Effector CD4-positive, alpha-beta T cell (primary cell): ENCODE measurements around the gene ARPP19.

ENCODE experiments used
- DNase-seq: peaks from one replicate; pipeline ENCODE4 v3.0.0-alpha.2; 2020

The ARPP19 gene

GRCh38 chr15:52511084-52511483 is 57.7 kb downstream of the ARPP19 start:
- no peak for DNase-seq

- no peak for DNase-seq
These were observed 59.2 kb downstream of the ARPP19 start for GRCh38 chr15:52509500-52510245.

DNA sequence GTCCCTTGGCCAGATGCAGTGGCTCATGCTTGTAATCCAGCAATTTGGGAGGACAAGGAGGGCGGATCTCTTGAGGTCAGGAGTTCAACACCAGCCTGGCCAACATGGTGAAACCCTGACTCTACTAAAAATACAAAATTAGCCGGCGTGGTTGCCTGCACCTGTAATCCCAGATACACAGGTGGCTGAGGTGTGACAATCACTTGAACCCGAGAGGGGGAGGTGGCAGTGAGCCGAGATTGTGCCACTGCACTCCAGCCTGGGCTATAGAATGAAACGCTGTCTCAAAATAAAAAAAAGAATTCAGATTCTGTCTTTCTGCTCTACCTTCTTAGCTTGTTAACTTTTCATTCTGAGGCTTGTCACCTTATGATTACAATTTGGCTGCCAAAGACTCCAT is 62.3 kb downstream of the ARPP19 start:
- DNase-seq, result no peak

DNA sequence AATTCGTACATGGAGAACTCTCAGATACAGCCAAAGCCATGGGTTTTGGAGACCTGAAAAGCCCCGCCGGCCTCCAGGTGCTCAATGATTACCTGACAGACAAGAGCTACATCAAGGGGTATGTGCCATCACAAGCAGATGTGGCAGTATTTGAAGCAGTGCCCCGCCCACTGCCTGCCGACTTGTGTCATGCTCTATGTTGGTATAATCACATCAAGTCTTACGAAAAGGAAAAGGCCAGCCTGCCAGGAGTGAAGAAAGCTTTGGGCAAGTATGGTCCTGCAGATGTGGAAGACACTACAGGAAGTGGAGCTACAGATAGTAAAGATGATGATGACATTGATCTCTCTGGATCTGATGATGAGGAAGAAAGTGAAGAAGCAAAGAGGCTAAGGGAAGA is 63.7 kb downstream of the ARPP19 start:
- no peak for DNase-seq

- DNase-seq, result no peak
These were observed 64.9 kb downstream of the ARPP19 start for GRCh38 chr15:52503788-52504496.

GRCh38 chr15:52502608-52503007 is 66.2 kb downstream of the ARPP19 start:
- DNase-seq, result no peak

DNA sequence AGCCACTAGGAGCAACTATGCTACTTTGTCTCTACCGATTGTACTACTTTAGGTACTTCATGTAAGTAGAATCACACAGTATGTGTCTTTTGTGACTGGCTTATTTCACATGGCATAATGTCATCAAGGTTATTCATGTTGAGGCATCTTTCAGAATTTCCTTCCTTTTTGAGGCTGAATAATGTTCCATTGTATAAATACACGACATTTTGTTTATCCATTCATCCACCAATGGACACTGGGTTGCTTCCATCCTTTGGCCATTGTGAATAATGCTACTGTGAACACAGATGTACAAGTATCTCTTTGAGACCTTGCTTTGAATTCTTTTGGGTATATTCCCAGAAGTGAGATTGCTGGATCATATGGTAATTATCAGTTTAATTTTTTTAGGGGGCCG is 69.3 kb downstream of the ARPP19 start:
- no peak for DNase-seq

DNA sequence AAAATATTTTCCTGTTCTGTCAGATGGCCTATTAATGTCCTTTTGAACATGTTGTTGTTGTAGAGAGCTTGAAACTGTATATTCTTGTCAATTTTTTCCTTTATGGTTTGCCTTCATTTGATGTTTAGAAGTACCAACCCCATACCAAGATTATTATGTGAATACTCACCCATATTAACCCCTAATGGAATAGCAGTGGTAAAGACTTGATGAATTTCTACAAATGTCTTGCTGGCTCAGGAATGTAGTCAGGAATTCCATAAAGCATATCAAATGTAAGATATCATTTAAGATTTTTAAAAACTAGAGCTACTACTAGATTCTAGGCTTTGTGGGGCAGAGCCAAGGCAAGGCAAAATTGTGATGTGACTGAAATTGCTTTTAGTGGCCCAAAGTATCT is 70.1 kb downstream of the ARPP19 start:
- no peak for DNase-seq
